Measurements from ENCODE around the gene MCF2L2.
A peak's percentile ranks its signal among the peaks of the same experiment; 100 is the strongest.

Gene MCF2L2

DNA sequence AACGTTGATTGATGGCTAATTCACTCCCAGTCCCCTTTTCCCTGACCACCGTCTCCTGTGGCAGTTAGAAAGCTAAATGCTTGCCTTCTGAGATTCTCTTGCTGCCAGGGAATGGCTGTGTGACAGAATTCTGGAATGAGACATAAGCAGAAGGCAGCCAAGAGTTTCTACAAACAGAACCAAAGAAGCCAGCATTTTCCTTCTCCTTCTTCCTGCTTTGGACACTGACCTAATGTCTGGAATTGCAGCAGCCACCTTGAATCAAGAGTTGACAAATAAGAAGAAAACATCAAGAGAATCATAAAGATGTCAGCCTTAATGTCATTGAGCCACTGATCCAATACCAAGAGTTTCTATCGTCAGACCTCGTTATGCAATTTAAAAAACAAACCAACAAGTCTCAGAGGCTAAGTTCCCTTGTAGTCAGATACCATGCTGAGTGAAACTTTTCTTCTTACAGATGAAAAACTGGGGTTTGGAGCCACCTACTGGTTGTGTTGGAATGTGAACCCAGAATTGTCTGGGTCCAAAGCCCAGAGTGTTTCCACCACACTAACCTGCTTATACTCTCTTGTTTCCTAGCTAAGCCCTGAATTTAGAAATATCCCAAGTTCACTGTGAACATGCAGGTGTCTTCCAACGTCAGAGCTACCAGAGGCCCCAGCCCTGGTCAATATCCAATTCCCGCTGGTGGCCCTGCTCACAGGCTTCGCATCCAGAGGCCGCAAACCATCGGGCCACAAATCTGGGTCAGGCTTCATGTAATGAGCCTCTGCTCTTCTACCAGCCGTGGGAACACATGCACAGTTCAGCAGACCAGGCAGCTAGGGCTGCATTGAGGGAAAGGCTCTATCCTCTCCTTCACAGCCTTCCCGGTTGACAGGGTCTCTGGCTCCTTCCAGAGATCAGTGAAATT, 42.5 kb downstream of the MCF2L2 start:
- Histone ChIP-seq H3K36me3 (ENCODE audit: control insufficient read depth, insufficient read depth, low read length) (no peaks in the 10 kb centered on the region), H3K4me3 (replicated peaks; ENCODE audit: low read depth, low read length) (no peak overlapping the region), H3K27me3 (replicated peaks; ENCODE audit: control insufficient read depth, insufficient read depth, low read length) (no peaks in the 10 kb centered on the region)
- peak; percentile 28 for DNase-seq (ENCODE audit: extremely low read depth, insufficient read length)
- TF ChIP-seq, protein P1, sequence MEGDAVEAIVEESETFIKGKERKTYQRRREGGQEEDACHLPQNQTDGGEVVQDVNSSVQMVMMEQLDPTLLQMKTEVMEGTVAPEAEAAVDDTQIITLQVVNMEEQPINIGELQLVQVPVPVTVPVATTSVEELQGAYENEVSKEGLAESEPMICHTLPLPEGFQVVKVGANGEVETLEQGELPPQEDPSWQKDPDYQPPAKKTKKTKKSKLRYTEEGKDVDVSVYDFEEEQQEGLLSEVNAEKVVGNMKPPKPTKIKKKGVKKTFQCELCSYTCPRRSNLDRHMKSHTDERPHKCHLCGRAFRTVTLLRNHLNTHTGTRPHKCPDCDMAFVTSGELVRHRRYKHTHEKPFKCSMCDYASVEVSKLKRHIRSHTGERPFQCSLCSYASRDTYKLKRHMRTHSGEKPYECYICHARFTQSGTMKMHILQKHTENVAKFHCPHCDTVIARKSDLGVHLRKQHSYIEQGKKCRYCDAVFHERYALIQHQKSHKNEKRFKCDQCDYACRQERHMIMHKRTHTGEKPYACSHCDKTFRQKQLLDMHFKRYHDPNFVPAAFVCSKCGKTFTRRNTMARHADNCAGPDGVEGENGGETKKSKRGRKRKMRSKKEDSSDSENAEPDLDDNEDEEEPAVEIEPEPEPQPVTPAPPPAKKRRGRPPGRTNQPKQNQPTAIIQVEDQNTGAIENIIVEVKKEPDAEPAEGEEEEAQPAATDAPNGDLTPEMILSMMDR (IDR thresholded peaks at IDR 0.05; ENCODE audit: insufficient read depth, low read length, poor library complexity, severe bottlenecking), result peak; percentile 65

GRCh38 chr3:183381673-183382072, 46.7 kb downstream of the MCF2L2 start:
- no peaks in the 10 kb centered on the region for H3K36me3 ChIP-seq (ENCODE audit: control insufficient read depth, insufficient read depth, low read length)
- TF ChIP-seq, protein P1 (IDR thresholded peaks at IDR 0.05; ENCODE audit: insufficient read depth, low read length, poor library complexity, severe bottlenecking), result no peak
- no peak overlapping the region for H3K4me3 ChIP-seq (replicated peaks; ENCODE audit: low read depth, low read length)

GRCh38 chr3:183381179-183381578, 47.2 kb downstream of the MCF2L2 start:
- Histone ChIP-seq H3K27me3 (replicated peaks; ENCODE audit: control insufficient read depth, insufficient read depth, low read length) (no peaks in the 10 kb centered on the region), H3K4me3 (replicated peaks; ENCODE audit: low read depth, low read length) (no peak overlapping the region), H3K36me3 (ENCODE audit: control insufficient read depth, insufficient read depth, low read length) (no peaks in the 10 kb centered on the region)
- DNase-seq (ENCODE audit: extremely low read depth, insufficient read length), result no peak
- TF ChIP-seq, protein P1 (IDR thresholded peaks at IDR 0.05; ENCODE audit: insufficient read depth, low read length, poor library complexity, severe bottlenecking), result no peak

More at GRCh38 chr3:183381673-183382072, 46.7 kb downstream of the MCF2L2 start:
- no peaks in the 10 kb centered on the region for H3K27me3 ChIP-seq (replicated peaks; ENCODE audit: control insufficient read depth, insufficient read depth, low read length)
- no peak for DNase-seq (ENCODE audit: extremely low read depth, insufficient read length)

DNA sequence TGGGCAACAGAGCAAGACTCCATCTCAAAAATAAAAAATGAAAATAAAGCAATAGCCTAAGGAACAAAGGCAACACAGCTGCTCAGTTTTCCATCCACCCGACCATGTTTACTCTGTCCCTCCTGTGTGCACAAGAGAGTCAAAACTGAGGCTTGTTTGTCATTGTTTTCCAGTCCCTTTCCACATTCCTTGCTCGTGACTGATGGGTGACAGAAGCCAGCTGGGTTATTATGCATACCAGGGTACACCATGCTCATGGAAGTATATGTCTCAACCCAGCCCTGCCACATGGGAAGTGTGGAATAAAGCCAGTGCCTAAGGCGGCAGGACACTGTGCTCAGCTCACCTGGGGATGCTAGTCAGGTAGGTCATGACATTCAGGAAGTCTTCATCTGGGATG, 49.5 kb downstream of the MCF2L2 start:
- TF ChIP-seq, protein P1 (IDR thresholded peaks at IDR 0.05; ENCODE audit: insufficient read depth, low read length, poor library complexity, severe bottlenecking), result no peak
- no peak for DNase-seq (ENCODE audit: extremely low read depth, insufficient read length)
- Histone ChIP-seq H3K27me3 (replicated peaks; ENCODE audit: control insufficient read depth, insufficient read depth, low read length) (no peaks in the 10 kb centered on the region), H3K36me3 (ENCODE audit: control insufficient read depth, insufficient read depth, low read length) (no peaks in the 10 kb centered on the region), H3K4me3 (replicated peaks; ENCODE audit: low read depth, low read length) (no peak overlapping the region)

DNA sequence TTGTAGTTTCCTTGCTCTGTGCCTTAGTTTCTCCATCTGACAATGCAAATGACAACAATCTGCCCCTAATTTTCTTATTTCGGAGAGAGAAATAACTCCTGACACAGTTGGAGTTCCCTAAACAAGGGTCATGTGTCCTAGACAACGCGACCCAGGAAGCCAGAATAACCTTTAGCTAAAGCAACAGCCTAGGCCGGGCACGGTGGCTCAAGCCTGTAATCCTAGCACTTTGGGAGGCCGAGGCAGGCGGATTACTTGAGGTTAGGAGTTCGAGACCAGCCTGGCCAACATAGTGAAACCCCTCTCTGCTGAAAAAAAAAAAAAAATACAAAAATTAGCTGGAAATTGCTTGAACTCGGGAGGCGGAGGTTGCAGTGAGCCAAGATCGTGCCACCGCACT, 49.9 kb downstream of the MCF2L2 start:
- no peak for DNase-seq (ENCODE audit: extremely low read depth, insufficient read length)
- Histone ChIP-seq H3K27me3 (replicated peaks; ENCODE audit: control insufficient read depth, insufficient read depth, low read length) (no peaks in the 10 kb centered on the region), H3K4me3 (replicated peaks; ENCODE audit: low read depth, low read length) (no peak overlapping the region), H3K36me3 (ENCODE audit: control insufficient read depth, insufficient read depth, low read length) (no peaks in the 10 kb centered on the region)
- TF ChIP-seq, protein P1 (IDR thresholded peaks at IDR 0.05; ENCODE audit: insufficient read depth, low read length, poor library complexity, severe bottlenecking), result no peak

Measured in GM06990 (cell line).